HepG2 (cell line): Measurements from ENCODE around the gene SLX9. TPM values are rescaled to one million over a fixed set of nuclear protein-coding genes. Genes with fewer than 3 reads are reported as not detected.

Source experiments
- ERF ChIP-seq: IDR thresholded peaks from 2 replicates; pipeline ENCODE4 v1.6.1; 2018; ENCODE audit warnings: missing biosample characterization, missing genetic modification reagents
- FLYWCH1 ChIP-seq: sonication (generic); formaldehyde crosslinking; IDR thresholded peaks from 2 replicates; pipeline ENCODE4 v1.8.1; 2023; ENCODE audit warnings: mild to moderate bottlenecking, missing genetic modification reagents
- FOXK1 ChIP-seq: sonication (generic); formaldehyde crosslinking; IDR thresholded peaks from 2 replicates; pipeline ENCODE4 v1.4.0; 2020; ENCODE audit warnings: low read depth, missing genetic modification reagents, borderline replicate concordance
- KDM1A ChIP-seq: IDR thresholded peaks from 2 replicates; pipeline ENCODE4 v1.6.1; 2016; ENCODE audit warnings: missing compliant biosample characterization
- KLF13 ChIP-seq: sonication (generic); formaldehyde crosslinking; IDR thresholded peaks from 2 replicates; pipeline ENCODE4 v1.4.0; 2020; ENCODE audit warnings: mild to moderate bottlenecking, missing genetic modification reagents
- KLF16 ChIP-seq, 2 experiments: sonication (generic) in 1 of 2; formaldehyde crosslinking in 1 of 2; IDR thresholded peaks; 2 replicates each; pipeline versions ENCODE4 v1.6.1 to v1.8.0; 2016 to 2023; ENCODE audit warnings: missing genetic modification reagents in 2 of 2, missing compliant biosample characterization in 1 of 2
- LCORL ChIP-seq, 2 experiments: fragments of 450-650 bp in 1 of 2; sonication (generic) in 1 of 2; formaldehyde crosslinking in 1 of 2; IDR thresholded peaks; 2 replicates each; pipeline versions ENCODE4 v1.5.0 to v1.6.1; 2017 to 2020; ENCODE audit warnings: antibody characterized with exemption in 1 of 2, missing genetic modification reagents in 1 of 2
- MBNL3 ChIP-seq: fragments of 250-450 bp; sonication (Bioruptor Pico); conservative IDR thresholded peaks from 2 replicates; pipeline ENCODE4 v1.8.0; 2022; ENCODE audit warnings: mild to moderate bottlenecking, inconsistent platforms
- RAD21 ChIP-seq: fragments of 450-650 bp; formaldehyde crosslinking; IDR thresholded peaks from 2 replicates; pipeline ENCODE4 v1.5.0; 2020; ENCODE audit warnings: mild to moderate bottlenecking
- RXRB ChIP-seq: IDR thresholded peaks from 2 replicates; pipeline ENCODE4 v1.6.1; 2016; ENCODE audit warnings: borderline replicate concordance, missing genetic modification reagents, missing compliant biosample characterization
- SAP130 ChIP-seq: IDR thresholded peaks from 2 replicates; pipeline ENCODE4 v1.6.1; 2016; ENCODE audit warnings: low read depth
- SMC3 ChIP-seq: IDR thresholded peaks from 2 replicates; pipeline ENCODE4 v1.6.1; 2011; ENCODE audit warnings: low read length, improper control_type of control experiment
- SOX5 ChIP-seq: IDR thresholded peaks from 2 replicates; pipeline ENCODE4 v1.6.1; 2016; ENCODE audit warnings: borderline replicate concordance
- STAG1 ChIP-seq: sonication (generic); formaldehyde crosslinking; IDR thresholded peaks from 2 replicates; pipeline ENCODE4 v1.4.0; 2020; ENCODE audit warnings: missing genetic modification reagents
- TBX2 ChIP-seq: sonication (generic); formaldehyde crosslinking; IDR thresholded peaks from 2 replicates; pipeline ENCODE4 v1.5.0; 2020; ENCODE audit warnings: missing genetic modification reagents, mild to moderate bottlenecking, borderline replicate concordance
- THAP11 ChIP-seq: IDR thresholded peaks from 2 replicates; pipeline ENCODE4 v1.6.1; 2016; ENCODE audit warnings: missing biosample characterization, missing genetic modification reagents
- ZFP62 ChIP-seq: sonication (generic); formaldehyde crosslinking; IDR thresholded peaks from 2 replicates; pipeline ENCODE4 v1.4.0; 2020; ENCODE audit warnings: missing genetic modification reagents
- ZNF501 ChIP-seq: sonication (generic); formaldehyde crosslinking; IDR thresholded peaks from 2 replicates; pipeline ENCODE4 v1.5.1; 2020; ENCODE audit warnings: mild to moderate bottlenecking, moderate library complexity, missing genetic modification reagents
- ZNF772 ChIP-seq: sonication (generic); formaldehyde crosslinking; IDR thresholded peaks from 2 replicates; pipeline ENCODE4 v1.5.0; 2020; ENCODE audit warnings: mild to moderate bottlenecking, missing genetic modification reagents
- ZSCAN20 ChIP-seq: sonication (generic); formaldehyde crosslinking; IDR thresholded peaks from 2 replicates; pipeline ENCODE4 v1.4.0; 2020; ENCODE audit warnings: missing genetic modification reagents, mild to moderate bottlenecking, borderline replicate concordance
- ZSCAN21 ChIP-seq: sonication (generic); formaldehyde crosslinking; IDR thresholded peaks from 2 replicates; pipeline ENCODE4 v1.8.0; 2022; ENCODE audit warnings: mild to moderate bottlenecking, missing genetic modification reagents, moderate library complexity, borderline replicate concordance
- ZSCAN29 ChIP-seq: sonication (generic); formaldehyde crosslinking; conservative IDR thresholded peaks from 2 replicates; pipeline ENCODE4 v1.4.0; 2020; ENCODE audit warnings: mild to moderate bottlenecking, missing genetic modification reagents
- polyA plus RNA-seq, 8 experiments: library from polyadenylated mRNA; depleted of rRNA in 3 of 8; stranded (reverse) in 7 of 8; unstranded in 1 of 8; fragments of >200 nt; fragmentation: Illumina TruSeq in 4 of 8; extraction: Trizol in 4 of 8; gene quantifications; 2 replicates each; pipeline versions ENCODE4 v1.2.1 to v1.2.3, GENCODE V29; 2011 to 2016; ENCODE audit warnings: low read depth in 4 of 8, missing spikeins in 1 of 8, mixed read lengths in 1 of 8; ENCODE audit not compliant: insufficient read depth in 1 of 8
- total RNA-seq, 5 experiments: library from RNA; depleted of rRNA; stranded (reverse); fragments of >200 nt; fragmentation: Illumina TruSeq; extraction: Trizol; gene quantifications; 2 replicates each; pipeline ENCODE4 v1.2.3, GENCODE V29; 2016; ENCODE audit warnings: low read depth in 1 of 5
- TF ChIP-seq, protein P1 (sequence below): sonication (generic); formaldehyde crosslinking; IDR thresholded peaks from 2 replicates; pipeline ENCODE4 v1.4.0; 2020; ENCODE audit warnings: missing genetic modification reagents
- TF ChIP-seq, protein P2 (sequence below): sonication (generic); formaldehyde crosslinking; IDR thresholded peaks from 2 replicates; pipeline ENCODE4 v1.5.0; 2020; ENCODE audit warnings: mild to moderate bottlenecking, missing genetic modification reagents, moderate library complexity
- TF ChIP-seq, protein P3 (sequence below), 2 experiments: sonication (generic) in 1 of 2; formaldehyde crosslinking in 1 of 2; IDR thresholded peaks; 2 replicates each; pipeline versions ENCODE4 v1.4.0 to v1.6.1; 2018 to 2020; ENCODE audit warnings: missing genetic modification reagents in 2 of 2, borderline replicate concordance in 1 of 2, low read depth in 1 of 2, mild to moderate bottlenecking in 1 of 2, missing biosample characterization in 1 of 2

SLX9 gene
- total and polyA plus RNA-seq, 2 of the 13 experiments (the other 11 are each of a cell fraction or from before 2014, with no cell fraction given): 21.0 to 47.1 TPM

DNA sequence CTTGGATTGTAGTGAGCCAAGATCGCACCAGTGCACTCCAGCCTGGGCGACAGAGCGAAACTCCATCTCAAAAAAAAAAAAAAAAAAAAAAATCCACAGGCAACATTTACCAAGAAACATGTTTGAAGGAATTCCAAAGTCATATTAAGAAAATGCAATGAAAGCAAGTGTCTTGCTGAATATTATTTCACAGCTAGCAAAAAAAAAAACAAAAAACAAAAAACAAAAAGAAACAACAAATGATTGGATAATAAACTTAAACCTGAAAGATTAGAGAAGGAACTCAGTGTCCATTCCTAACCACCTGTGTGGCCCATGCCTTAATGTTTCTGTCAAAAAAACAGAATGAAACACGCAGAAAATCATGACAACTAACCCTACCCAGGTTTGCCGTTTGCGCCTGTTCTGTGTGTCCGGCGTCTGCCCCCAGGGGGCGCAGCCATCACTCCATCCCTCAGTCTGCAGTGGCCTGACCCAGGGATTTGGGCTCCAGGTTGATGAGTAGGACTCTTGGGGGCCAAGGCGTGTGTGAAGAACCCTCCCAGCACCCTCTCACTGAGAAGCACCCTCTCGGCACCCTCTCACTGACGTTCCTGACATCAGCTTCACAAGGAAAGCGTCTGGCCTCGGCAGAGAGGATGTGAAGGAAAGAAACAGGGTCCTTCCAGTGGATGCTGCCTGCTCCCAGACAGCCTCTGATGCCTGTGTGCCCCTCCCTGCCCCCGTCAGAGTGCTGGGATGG, 47.1 kb upstream of the SLX9 start (continued):
- TF ChIP-seq, protein P1, sequence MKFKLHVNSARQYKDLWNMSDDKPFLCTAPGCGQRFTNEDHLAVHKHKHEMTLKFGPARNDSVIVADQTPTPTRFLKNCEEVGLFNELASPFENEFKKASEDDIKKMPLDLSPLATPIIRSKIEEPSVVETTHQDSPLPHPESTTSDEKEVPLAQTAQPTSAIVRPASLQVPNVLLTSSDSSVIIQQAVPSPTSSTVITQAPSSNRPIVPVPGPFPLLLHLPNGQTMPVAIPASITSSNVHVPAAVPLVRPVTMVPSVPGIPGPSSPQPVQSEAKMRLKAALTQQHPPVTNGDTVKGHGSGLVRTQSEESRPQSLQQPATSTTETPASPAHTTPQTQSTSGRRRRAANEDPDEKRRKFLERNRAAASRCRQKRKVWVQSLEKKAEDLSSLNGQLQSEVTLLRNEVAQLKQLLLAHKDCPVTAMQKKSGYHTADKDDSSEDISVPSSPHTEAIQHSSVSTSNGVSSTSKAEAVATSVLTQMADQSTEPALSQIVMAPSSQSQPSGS (CRISPR knock-in tag): peak; percentile 19; the same call in 1 of the 2 replicates
- no peak for TF ChIP-seq ZSCAN29
- TF ChIP-seq RAD21 (CRISPR knock-in tag): peak; percentile 73
- TF ChIP-seq MBNL3: no peak
- 0 out of 4 replicates have a peak, but pooled peaks of 1 of the 2 experiments have one; percentile 43 for TF ChIP-seq KLF16 (CRISPR knock-in tag; IDR thresholded peaks at IDR 0.05)
- TF ChIP-seq RXRB (CRISPR knock-in tag): peak; percentile 60; the same call in 1 of the 2 replicates
- peak; percentile 15; the same call in 1 of the 2 replicates for TF ChIP-seq SOX5
- TF ChIP-seq FLYWCH1: no peak
- TF ChIP-seq KDM1A (CRISPR knock-in tag): peak; percentile 26; the same call in 1 of the 2 replicates
- no peak for TF ChIP-seq ZFP62 (CRISPR knock-in tag)
- TF ChIP-seq ZNF772 (CRISPR knock-in tag): no peak
- no peak for TF ChIP-seq ZSCAN21 (CRISPR knock-in tag)
- peak; percentile 52 for TF ChIP-seq SMC3
- peak; percentile 24; the same call in 1 of the 2 replicates for TF ChIP-seq FOXK1 (CRISPR knock-in tag)
- TF ChIP-seq ZNF501 (CRISPR knock-in tag): peak; percentile 59
- no peak for TF ChIP-seq LCORL (IDR thresholded peaks at IDR 0.05)
- TF ChIP-seq LCORL (CRISPR knock-in tag; IDR thresholded peaks at IDR 0.05): 0 out of 2 replicates have a peak, but pooled peaks have one; percentile 32
- TF ChIP-seq KLF13 (CRISPR knock-in tag): no peak
- TF ChIP-seq, protein P2, sequence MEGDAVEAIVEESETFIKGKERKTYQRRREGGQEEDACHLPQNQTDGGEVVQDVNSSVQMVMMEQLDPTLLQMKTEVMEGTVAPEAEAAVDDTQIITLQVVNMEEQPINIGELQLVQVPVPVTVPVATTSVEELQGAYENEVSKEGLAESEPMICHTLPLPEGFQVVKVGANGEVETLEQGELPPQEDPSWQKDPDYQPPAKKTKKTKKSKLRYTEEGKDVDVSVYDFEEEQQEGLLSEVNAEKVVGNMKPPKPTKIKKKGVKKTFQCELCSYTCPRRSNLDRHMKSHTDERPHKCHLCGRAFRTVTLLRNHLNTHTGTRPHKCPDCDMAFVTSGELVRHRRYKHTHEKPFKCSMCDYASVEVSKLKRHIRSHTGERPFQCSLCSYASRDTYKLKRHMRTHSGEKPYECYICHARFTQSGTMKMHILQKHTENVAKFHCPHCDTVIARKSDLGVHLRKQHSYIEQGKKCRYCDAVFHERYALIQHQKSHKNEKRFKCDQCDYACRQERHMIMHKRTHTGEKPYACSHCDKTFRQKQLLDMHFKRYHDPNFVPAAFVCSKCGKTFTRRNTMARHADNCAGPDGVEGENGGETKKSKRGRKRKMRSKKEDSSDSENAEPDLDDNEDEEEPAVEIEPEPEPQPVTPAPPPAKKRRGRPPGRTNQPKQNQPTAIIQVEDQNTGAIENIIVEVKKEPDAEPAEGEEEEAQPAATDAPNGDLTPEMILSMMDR: peak; percentile 90
- TF ChIP-seq SAP130: peak; percentile 52; the same call in 1 of the 2 replicates
- TF ChIP-seq STAG1 (CRISPR knock-in tag): peak; percentile 66
- TF ChIP-seq ZSCAN20 (CRISPR knock-in tag): no peak
- TF ChIP-seq TBX2: no peak
- TF ChIP-seq ERF: 0 out of 2 replicates have a peak, but pooled peaks have one; percentile 46
- TF ChIP-seq, protein P3, sequence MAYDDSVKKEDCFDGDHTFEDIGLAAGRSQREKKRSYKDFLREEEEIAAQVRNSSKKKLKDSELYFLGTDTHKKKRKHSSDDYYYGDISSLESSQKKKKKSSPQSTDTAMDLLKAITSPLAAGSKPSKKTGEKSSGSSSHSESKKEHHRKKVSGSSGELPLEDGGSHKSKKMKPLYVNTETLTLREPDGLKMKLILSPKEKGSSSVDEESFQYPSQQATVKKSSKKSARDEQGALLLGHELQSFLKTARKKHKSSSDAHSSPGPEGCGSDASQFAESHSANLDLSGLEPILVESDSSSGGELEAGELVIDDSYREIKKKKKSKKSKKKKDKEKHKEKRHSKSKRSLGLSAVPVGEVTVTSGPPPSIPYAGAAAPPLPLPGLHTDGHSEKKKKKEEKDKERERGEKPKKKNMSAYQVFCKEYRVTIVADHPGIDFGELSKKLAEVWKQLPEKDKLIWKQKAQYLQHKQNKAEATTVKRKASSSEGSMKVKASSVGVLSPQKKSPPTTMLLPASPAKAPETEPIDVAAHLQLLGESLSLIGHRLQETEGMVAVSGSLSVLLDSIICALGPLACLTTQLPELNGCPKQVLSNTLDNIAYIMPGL (CRISPR knock-in tag; IDR thresholded peaks at IDR 0.05; ENCODE audit: borderline replicate concordance in 1 of 2, low read depth in 1 of 2): peak; percentile 50 to 63; a peak in 3 of 4 replicates
- TF ChIP-seq THAP11 (CRISPR knock-in tag): no peak
